ENCODE measurements around the gene RNU6-1.

DNA sequence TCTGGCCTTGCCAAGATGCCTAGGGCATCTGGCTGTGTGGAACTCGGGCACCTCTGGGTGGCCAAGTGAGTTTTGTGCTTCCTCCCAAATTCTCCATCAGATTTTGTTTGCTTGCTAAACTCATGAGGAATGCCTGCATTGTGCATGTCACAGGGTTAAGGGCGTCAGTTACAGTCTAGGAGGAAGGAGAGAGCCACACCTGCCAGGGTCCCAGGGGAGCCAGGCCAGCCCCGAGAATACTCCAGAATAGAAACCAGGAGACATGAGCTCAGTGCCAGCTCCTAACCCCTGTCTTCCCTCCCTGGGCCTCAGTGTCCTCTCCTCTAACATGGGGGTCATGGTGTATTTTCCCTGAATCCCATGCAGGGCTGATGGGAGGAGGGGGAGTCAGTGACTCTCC, 36.5 kb downstream of the RNU6-1 start:
- TF ChIP-seq, protein P1, sequence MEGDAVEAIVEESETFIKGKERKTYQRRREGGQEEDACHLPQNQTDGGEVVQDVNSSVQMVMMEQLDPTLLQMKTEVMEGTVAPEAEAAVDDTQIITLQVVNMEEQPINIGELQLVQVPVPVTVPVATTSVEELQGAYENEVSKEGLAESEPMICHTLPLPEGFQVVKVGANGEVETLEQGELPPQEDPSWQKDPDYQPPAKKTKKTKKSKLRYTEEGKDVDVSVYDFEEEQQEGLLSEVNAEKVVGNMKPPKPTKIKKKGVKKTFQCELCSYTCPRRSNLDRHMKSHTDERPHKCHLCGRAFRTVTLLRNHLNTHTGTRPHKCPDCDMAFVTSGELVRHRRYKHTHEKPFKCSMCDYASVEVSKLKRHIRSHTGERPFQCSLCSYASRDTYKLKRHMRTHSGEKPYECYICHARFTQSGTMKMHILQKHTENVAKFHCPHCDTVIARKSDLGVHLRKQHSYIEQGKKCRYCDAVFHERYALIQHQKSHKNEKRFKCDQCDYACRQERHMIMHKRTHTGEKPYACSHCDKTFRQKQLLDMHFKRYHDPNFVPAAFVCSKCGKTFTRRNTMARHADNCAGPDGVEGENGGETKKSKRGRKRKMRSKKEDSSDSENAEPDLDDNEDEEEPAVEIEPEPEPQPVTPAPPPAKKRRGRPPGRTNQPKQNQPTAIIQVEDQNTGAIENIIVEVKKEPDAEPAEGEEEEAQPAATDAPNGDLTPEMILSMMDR (conservative IDR thresholded peaks at IDR 0.05; ENCODE audit: low read depth, low read length) = no peak
- no peak for TF ChIP-seq EZH2 (IDR thresholded peaks at IDR 0.05; ENCODE audit: borderline replicate concordance, low read depth, low read length, poor library complexity, severe bottlenecking)

All from A673 (cell line).